ENCODE data around the gene CAMK2D.

DNA sequence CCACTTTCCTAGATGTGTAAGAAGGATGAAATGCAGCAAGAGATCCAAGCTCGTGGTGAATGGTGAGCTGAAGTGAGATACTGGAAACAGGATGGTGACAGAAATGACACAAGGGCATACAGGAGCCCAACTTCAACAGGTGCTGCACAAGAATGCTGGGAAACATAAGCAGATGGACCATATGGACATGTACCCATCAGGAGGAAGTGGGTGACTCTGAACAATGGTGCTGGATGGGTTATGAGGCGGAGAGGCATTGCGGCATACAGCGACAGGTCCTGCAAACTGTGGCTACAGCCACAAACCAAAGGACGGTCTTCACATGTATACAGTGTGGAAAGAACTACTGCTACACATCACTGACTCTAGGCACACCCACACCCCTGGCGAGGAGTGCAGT, 265.7 kb downstream of the CAMK2D start:
- TF ChIP-seq, protein P1, sequence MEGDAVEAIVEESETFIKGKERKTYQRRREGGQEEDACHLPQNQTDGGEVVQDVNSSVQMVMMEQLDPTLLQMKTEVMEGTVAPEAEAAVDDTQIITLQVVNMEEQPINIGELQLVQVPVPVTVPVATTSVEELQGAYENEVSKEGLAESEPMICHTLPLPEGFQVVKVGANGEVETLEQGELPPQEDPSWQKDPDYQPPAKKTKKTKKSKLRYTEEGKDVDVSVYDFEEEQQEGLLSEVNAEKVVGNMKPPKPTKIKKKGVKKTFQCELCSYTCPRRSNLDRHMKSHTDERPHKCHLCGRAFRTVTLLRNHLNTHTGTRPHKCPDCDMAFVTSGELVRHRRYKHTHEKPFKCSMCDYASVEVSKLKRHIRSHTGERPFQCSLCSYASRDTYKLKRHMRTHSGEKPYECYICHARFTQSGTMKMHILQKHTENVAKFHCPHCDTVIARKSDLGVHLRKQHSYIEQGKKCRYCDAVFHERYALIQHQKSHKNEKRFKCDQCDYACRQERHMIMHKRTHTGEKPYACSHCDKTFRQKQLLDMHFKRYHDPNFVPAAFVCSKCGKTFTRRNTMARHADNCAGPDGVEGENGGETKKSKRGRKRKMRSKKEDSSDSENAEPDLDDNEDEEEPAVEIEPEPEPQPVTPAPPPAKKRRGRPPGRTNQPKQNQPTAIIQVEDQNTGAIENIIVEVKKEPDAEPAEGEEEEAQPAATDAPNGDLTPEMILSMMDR (IDR thresholded peaks at IDR 0.05), result no peak
- no peak for TF ChIP-seq POLR2AphosphoS5 (IDR thresholded peaks at IDR 0.05)
